ENCODE data around the gene SPTB.

The SPTB gene

DNA sequence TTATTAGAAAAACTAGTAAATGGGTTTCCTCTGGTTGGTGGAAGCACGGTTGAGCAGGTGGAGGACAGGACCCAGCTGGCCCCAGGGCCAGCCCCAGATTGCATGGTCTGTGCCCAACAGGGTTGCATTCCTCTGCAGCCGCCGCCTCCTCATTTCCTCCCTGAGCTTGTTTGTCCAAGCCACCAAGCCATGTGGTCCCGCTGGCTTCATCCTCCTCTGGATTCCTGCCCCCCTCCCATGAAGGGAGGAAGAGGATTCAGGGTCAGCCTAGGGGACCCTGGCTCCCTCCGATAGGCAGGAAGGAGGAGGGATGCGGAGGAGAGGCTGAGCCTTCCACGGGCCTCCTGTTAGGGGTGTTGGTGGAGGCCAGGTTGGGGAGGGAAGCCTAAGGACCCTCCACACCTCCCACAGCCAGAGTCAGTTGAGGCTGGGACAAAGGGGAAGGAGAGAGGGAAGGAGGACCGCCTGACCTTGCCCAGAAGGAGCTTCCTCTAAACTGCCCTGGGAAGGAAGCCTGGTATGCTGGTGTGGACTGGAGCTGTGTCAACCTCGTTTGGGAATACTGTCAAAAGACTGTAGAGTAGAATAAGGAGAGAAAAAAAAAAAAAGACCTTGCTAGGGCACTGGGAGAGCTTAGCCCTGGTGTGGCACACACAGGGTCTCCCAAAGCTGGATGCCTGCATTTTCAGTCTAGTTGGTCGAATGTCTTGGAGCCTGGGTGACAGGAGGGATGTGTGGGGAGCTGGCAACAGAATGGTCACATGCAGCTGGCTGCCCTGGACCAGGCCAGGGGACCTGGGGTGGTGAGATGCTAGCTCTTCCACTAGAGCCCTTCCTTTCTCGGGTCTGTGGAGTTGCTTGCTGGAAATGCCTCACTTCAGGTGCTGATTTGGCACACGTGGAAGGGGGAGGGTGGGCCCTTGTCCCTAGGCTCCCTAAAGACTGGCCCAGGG lies 133.1 kb downstream of the SPTB start:
- TF ChIP-seq, protein P1, sequence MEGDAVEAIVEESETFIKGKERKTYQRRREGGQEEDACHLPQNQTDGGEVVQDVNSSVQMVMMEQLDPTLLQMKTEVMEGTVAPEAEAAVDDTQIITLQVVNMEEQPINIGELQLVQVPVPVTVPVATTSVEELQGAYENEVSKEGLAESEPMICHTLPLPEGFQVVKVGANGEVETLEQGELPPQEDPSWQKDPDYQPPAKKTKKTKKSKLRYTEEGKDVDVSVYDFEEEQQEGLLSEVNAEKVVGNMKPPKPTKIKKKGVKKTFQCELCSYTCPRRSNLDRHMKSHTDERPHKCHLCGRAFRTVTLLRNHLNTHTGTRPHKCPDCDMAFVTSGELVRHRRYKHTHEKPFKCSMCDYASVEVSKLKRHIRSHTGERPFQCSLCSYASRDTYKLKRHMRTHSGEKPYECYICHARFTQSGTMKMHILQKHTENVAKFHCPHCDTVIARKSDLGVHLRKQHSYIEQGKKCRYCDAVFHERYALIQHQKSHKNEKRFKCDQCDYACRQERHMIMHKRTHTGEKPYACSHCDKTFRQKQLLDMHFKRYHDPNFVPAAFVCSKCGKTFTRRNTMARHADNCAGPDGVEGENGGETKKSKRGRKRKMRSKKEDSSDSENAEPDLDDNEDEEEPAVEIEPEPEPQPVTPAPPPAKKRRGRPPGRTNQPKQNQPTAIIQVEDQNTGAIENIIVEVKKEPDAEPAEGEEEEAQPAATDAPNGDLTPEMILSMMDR (conservative IDR thresholded peaks at IDR 0.05; ENCODE audit: low read length) = no peak
- H3K4me3 ChIP-seq (ENCODE audit: low read length) = no peak overlapping the region
- DNase-seq (ENCODE audit: low read depth) = peak; percentile 30

DNA sequence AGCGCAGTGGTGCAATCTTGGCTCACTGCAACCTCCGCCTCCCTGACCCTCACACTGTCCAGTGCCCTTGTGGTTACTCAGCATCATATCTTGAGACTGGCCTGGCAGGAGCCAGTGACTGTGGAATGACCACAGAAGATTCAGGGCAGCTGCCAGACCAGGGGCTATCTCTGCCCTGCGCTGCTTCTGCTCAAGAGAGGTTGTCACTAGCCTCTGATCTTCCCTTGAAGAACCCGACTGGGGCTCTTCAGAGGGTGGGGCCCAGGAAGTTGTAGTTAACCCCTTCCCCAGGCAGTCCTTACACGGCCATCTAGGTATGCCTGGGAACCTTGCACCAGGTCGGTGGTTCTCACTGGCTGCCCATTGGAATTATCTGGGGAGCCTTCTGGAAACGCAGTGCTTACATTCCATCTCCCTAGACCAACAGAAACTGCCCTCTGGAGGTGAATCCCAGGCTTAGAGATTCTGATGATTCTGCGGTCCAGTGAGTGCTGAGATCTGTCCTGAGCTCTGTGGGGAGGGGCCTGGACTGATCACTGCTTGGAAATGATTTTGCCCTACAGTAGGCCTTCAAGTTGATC lies 134.1 kb downstream of the SPTB start:
- no peak overlapping the region for H3K4me3 ChIP-seq (ENCODE audit: low read length)
- TF ChIP-seq, protein P1 (conservative IDR thresholded peaks at IDR 0.05; ENCODE audit: low read length) = peak; percentile 37
- DNase-seq (ENCODE audit: low read depth) = peak; percentile 37

DNA sequence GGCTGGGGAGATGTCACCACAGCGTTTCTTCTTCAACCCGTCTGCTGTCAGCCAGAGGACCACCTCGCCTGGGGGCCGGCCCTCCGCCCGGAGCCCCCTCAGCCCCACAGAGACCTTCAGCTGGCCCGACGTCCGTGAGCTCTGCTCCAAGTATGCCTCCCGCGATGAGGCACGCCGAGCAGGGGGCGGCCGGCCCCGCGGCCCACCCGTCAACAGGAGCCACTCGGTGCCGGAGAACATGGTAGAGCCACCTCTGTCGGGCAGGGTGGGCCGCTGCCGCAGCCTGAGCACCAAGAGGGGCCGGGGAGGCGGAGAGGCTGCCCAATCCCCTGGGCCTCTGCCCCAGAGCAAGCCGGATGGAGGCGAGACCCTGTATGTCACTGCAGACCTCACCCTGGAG lies 136.6 kb downstream of the SPTB start:
- TF ChIP-seq, protein P1 (conservative IDR thresholded peaks at IDR 0.05; ENCODE audit: low read length) = no peak
- H3K4me3 ChIP-seq (ENCODE audit: low read length) = no peak overlapping the region
- DNase-seq (ENCODE audit: low read depth) = no peak

GRCh38 chr14:64741961-64742360 lies 137.7 kb downstream of the SPTB start:
- no peak for DNase-seq (ENCODE audit: low read depth)
- TF ChIP-seq, protein P1 (conservative IDR thresholded peaks at IDR 0.05; ENCODE audit: low read length) = no peak
- H3K4me3 ChIP-seq (ENCODE audit: low read length) = no peak overlapping the region

DNA sequence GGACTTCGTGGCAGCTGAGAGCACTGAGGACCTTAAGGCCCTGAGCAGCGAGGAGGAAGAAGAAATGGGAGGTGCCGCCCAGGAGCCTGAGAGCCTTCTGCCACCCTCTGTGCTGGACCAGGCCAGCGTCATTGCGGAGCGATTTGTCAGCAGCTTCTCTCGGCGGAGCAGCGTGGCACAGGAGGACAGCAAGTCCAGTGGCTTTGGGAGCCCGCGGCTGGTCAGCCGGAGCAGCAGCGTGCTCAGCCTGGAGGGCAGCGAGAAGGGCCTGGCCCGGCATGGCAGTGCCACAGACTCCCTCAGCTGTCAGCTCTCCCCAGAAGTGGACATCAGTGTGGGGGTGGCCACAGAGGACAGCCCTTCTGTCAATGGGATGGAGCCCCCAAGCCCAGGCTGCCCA lies 138.5 kb downstream of the SPTB start:
- TF ChIP-seq, protein P1 (conservative IDR thresholded peaks at IDR 0.05; ENCODE audit: low read length) = no peak
- no peak overlapping the region for H3K4me3 ChIP-seq (ENCODE audit: low read length)
- no peak for DNase-seq (ENCODE audit: low read depth)

DNA sequence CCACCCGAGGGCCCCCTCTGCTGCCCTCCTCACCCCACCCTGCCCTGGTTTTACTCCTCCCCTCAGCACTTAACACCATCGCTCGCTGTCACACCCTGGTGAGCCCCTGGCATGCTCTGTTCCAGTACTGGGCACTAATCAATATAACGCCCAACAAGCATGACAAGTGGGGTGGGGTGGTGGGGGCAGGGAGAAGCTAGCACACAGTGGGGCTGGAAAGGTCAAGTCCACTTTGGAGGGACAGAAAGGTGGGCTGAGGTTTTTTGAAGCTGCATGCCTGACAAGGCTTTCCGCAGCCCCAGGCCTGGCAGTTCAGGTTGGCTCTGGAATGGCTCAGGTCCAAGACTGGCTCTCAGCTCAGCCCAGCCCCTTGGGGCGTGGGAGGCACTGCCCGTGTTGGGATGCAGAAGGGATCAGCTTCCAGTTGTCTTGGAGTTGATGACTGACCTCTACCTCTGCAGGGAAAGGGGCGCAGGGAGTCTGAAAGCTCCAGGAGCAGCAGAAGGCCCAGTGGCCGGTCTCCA lies 141.4 kb downstream of the SPTB start:
- DNase-seq (ENCODE audit: low read depth) = no peak
- no peak overlapping the region for H3K4me3 ChIP-seq (ENCODE audit: low read length)
- TF ChIP-seq, protein P1 (conservative IDR thresholded peaks at IDR 0.05; ENCODE audit: low read length) = no peak
